Smooth muscle cell (in vitro differentiated cells): ENCODE measurements around the gene TNN. TPM values are rescaled to one million over a fixed set of nuclear protein-coding genes. Genes with fewer than 3 reads are reported as not detected.

Experiments
- DNase-seq: peaks from one replicate; lab custom pipeline; 2025; ENCODE audit not compliant: unreplicated experiment; lab: John Stamatoyannopoulos, UW
- H2AFZ ChIP-seq: fragments of 200-600 bp; sonication (generic); 2 replicates; pipeline ENCODE4 v1.6.0; 2016; ENCODE audit warnings: antibody characterized with exemption, low read depth, mild to moderate bottlenecking
- H3F3A ChIP-seq: fragments of 200-600 bp; sonication (generic); 2 replicates; pipeline ENCODE4 v1.6.0; 2017; ENCODE audit warnings: antibody characterized with exemption, low read depth
- H3K27ac ChIP-seq: fragments of 200-600 bp; sonication (generic); 2 replicates; pipeline ENCODE4 v1.5.1; 2016; ENCODE audit warnings: low read depth, mild to moderate bottlenecking
- H3K27me3 ChIP-seq: fragments of 200-600 bp; sonication (generic); 2 replicates; pipeline ENCODE4 v1.6.1; 2016; ENCODE audit warnings: low read depth, mild to moderate bottlenecking
- H3K36me3 ChIP-seq: fragments of 200-600 bp; sonication (generic); 2 replicates; pipeline ENCODE4 v1.5.1; 2016; ENCODE audit warnings: low read depth
- H3K4me1 ChIP-seq: fragments of 200-600 bp; sonication (generic); 2 replicates; pipeline ENCODE4 v1.5.1; 2016; ENCODE audit warnings: low read depth
- H3K4me2 ChIP-seq: fragments of 200-600 bp; sonication (generic); 2 replicates; pipeline ENCODE4 v1.6.0; 2016; ENCODE audit warnings: mild to moderate bottlenecking
- H3K4me3 ChIP-seq: fragments of 200-600 bp; sonication (generic); 2 replicates; pipeline ENCODE4 v1.5.1; 2016; ENCODE audit warnings: mild to moderate bottlenecking
- H3K79me2 ChIP-seq: fragments of 200-600 bp; sonication (generic); 2 replicates; pipeline ENCODE4 v1.6.0; 2016; ENCODE audit warnings: low read depth, mild to moderate bottlenecking
- H3K9ac ChIP-seq: fragments of 200-600 bp; sonication (generic); 2 replicates; pipeline ENCODE4 v1.6.0; 2016; ENCODE audit warnings: low read depth
- H3K9me3 ChIP-seq: fragments of 200-600 bp; sonication (generic); replicated peaks from 2 replicates; pipeline ENCODE4 v1.5.1; 2016; ENCODE audit warnings: low read depth
- H4K20me1 ChIP-seq: fragments of 200-600 bp; sonication (generic); 2 replicates; pipeline ENCODE4 v1.6.0; 2016; ENCODE audit warnings: low read depth
- WGBS: methylation state at CpG from one replicate; pipeline ENCODE4 v1.1.7; 2016; ENCODE audit warnings: low lambda C conversion rate; 5-methylcytosine and 5-hydroxymethylcytosine counted together
- polyA plus RNA-seq: library from polyadenylated mRNA; unstranded; fragments of >200 nt; fragmentation: Nextera tagmentation; extraction: Ambion mirVana; gene quantifications from 2 replicates; pipeline ENCODE4 v1.2.1, GENCODE V29; 2016
- total RNA-seq: library from RNA; depleted of rRNA; stranded (reverse); fragments of >200 nt; gene quantifications from 2 replicates; pipeline ENCODE4 v1.2.3, GENCODE V29; 2014
- TF ChIP-seq, protein P1 (sequence below): fragments of 200-600 bp; sonication (generic); IDR thresholded peaks from 2 replicates; pipeline ENCODE4 v1.5.1; 2017; ENCODE audit warnings: borderline replicate concordance, mild to moderate bottlenecking, antibody characterized with exemption; ENCODE audit not compliant: insufficient read depth, poor library complexity, severe bottlenecking

The TNN gene
- total and polyA plus RNA-seq, 2 experiments from 2014 or later = 0.72 to 0.86 TPM

GRCh38 chr1:175036476-175036875 lies 31.2 kb upstream of the TNN start:
- no peak for DNase-seq
- Histone ChIP-seq H3K27ac (peak overlapping the region; percentile 37), H3F3A (no peaks in the 10 kb centered on the region), H3K4me2 (no peak overlapping the region), H3K27me3 (no peaks in the 10 kb centered on the region), H3K36me3 (no peaks in the 10 kb centered on the region), H3K79me2 (no peaks in the 10 kb centered on the region), H3K4me1 (no peaks in the 10 kb centered on the region), H4K20me1 (no peaks in the 10 kb centered on the region), H3K9ac (peak overlapping the region; percentile 4), H3K9me3 (no peaks in the 10 kb centered on the region), H3K4me3 (no peak overlapping the region), H2AFZ (no peak overlapping the region)
- 62% methylated on average over 3 of the region's 3 CpGs for WGBS
- TF ChIP-seq, protein P1, sequence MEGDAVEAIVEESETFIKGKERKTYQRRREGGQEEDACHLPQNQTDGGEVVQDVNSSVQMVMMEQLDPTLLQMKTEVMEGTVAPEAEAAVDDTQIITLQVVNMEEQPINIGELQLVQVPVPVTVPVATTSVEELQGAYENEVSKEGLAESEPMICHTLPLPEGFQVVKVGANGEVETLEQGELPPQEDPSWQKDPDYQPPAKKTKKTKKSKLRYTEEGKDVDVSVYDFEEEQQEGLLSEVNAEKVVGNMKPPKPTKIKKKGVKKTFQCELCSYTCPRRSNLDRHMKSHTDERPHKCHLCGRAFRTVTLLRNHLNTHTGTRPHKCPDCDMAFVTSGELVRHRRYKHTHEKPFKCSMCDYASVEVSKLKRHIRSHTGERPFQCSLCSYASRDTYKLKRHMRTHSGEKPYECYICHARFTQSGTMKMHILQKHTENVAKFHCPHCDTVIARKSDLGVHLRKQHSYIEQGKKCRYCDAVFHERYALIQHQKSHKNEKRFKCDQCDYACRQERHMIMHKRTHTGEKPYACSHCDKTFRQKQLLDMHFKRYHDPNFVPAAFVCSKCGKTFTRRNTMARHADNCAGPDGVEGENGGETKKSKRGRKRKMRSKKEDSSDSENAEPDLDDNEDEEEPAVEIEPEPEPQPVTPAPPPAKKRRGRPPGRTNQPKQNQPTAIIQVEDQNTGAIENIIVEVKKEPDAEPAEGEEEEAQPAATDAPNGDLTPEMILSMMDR = no peak

DNA sequence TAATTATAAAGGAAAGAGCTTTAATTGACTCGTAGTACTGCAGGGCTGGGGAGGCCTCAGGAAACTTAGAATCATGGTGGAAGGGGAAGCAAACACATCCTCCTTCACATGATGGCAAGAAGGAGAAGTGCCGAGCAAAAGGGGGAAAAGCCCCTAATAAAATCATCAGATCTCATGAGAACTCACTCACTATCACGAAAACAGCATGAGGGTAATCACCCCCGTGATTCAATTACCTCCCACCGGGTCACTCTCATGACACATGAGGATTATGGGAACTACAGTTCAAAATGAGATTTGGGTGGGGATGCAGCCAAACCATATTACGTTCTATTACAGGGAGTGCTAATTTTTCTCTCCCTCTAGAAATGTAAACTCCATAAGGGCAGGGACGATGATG lies 30.2 kb upstream of the TNN start:
- 59% methylated on average over 7 of the region's 7 CpGs for WGBS
- no peak overlapping the region for H2AFZ ChIP-seq
- H3K27ac ChIP-seq = peak overlapping the region; percentile 40
- no peak for DNase-seq
- TF ChIP-seq, protein P1 = no peak
- H3K4me2 ChIP-seq = no peak overlapping the region
- H3F3A ChIP-seq = no peaks in the 10 kb centered on the region
- H4K20me1 ChIP-seq = no peaks in the 10 kb centered on the region
- H3K27me3 ChIP-seq = no peaks in the 10 kb centered on the region
- H3K79me2 ChIP-seq = no peaks in the 10 kb centered on the region
- no peak overlapping the region for H3K9ac ChIP-seq
- H3K4me1 ChIP-seq = no peaks in the 10 kb centered on the region
- H3K36me3 ChIP-seq = no peaks in the 10 kb centered on the region
- no peak overlapping the region for H3K4me3 ChIP-seq
- H3K9me3 ChIP-seq = no peaks in the 10 kb centered on the region

- Histone ChIP-seq H3K79me2 (no peaks in the 10 kb centered on the region), H3K36me3 (no peaks in the 10 kb centered on the region), H3K9me3 (no peaks in the 10 kb centered on the region), H3K4me1 (no peaks in the 10 kb centered on the region), H4K20me1 (no peaks in the 10 kb centered on the region), H3K9ac (no peak overlapping the region), H2AFZ (no peak overlapping the region), H3F3A (no peaks in the 10 kb centered on the region), H3K4me2 (no peak overlapping the region), H3K27me3 (no peaks in the 10 kb centered on the region), H3K4me3 (no peak overlapping the region), H3K27ac (no peak overlapping the region)
- DNase-seq = no peak
- TF ChIP-seq, protein P1 = no peak
- 78% methylated on average over 4 of the region's 4 CpGs for WGBS
Observed at GRCh38 chr1:175040324-175040879, 27.2 kb upstream of the TNN start.

DNA sequence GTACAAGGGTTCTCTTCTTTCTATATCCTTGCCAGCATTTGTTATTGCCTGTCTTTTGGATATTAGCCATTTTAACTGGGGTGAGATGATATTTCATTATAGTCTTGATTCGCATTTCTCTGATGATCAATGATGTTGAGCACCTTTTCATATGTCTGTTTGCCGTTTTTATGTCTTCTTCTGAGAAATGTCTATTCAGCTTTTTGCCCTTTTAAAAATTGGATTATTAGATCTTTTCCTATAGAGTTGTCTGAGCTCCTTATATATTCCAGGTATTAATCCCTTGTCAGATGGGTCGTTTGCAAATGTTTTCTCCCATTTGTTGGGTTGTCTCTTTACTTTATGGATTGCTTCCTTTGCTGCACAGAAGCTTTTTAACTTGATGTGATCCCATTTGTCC lies 25.0 kb upstream of the TNN start:
- Histone ChIP-seq H3K4me1 (no peaks in the 10 kb centered on the region), H3K4me2 (no peak overlapping the region), H3K27ac (no peak overlapping the region), H3K36me3 (no peaks in the 10 kb centered on the region), H3K9me3 (no peaks in the 10 kb centered on the region), H2AFZ (no peak overlapping the region), H3K9ac (no peak overlapping the region), H3K4me3 (no peak overlapping the region), H3K79me2 (no peaks in the 10 kb centered on the region), H4K20me1 (no peaks in the 10 kb centered on the region), H3K27me3 (no peaks in the 10 kb centered on the region), H3F3A (no peaks in the 10 kb centered on the region)
- 80% methylated on average over 3 of the region's 3 CpGs for WGBS
- DNase-seq = no peak
- TF ChIP-seq, protein P1 = no peak
